Thyroid gland (tissue), 4 donors: ENCODE measurements around the gene CARNS1. TPM values are rescaled to one million over a fixed set of nuclear protein-coding genes. Genes with fewer than 3 reads are reported as not detected.
A peak's percentile ranks its signal among the peaks of the same experiment; 100 is the strongest.

ENCODE experiments used
- DNase-seq, 2 donors: peaks; one replicate each; pipeline ENCODE4 v3.0.0-alpha.2; 2019
- H3K27ac ChIP-seq, 3 donors: fragments of 200-600 bp; sonication (generic); 1 replicate in 2 of 3; 2 replicates in 1 of 3; pipeline ENCODE4 v1.5.1; 2016 to 2019; ENCODE audit warnings: mild to moderate bottlenecking in 1 of 3, moderate library complexity in 1 of 3
- H3K27me3 ChIP-seq: fragments of 200-600 bp; sonication (generic); one replicate; pipeline ENCODE4 v1.5.1; 2019
- H3K36me3 ChIP-seq, 2 donors: fragments of 200-600 bp; sonication (generic); one replicate each; pipeline ENCODE4 v1.5.1; 2016 to 2019
- H3K4me1 ChIP-seq, 2 donors: fragments of 200-600 bp; sonication (generic); one replicate each; pipeline ENCODE4 v1.5.1; 2017 to 2019
- H3K4me3 ChIP-seq, 3 donors: fragments of 200-600 bp; sonication (generic); replicated peaks in 1 of 3; 1 replicate in 2 of 3; 2 replicates in 1 of 3; pipeline ENCODE4 v1.5.1; 2016; ENCODE audit warnings: mild to moderate bottlenecking in 1 of 3
- H3K9me3 ChIP-seq: fragments of 200-600 bp; sonication (generic); one replicate; pipeline ENCODE4 v1.5.1; 2017
- CTCF ChIP-seq, 6 experiments: fragments of 200-600 bp in 3 of 6; fragments of 450-650 bp in 3 of 6; sonication (generic) in 3 of 6; IDR thresholded peaks; one replicate each; pipeline ENCODE4 v1.5.1; 2016 to 2019; ENCODE audit warnings: antibody characterized with exemption in 6 of 6, mild to moderate bottlenecking in 2 of 6, inconsistent platforms in 1 of 6, moderate library complexity in 1 of 6
- POLR2A ChIP-seq, 2 donors: fragments of 450-650 bp; IDR thresholded peaks; one replicate each; pipeline ENCODE4 v1.6.1; 2017; ENCODE audit warnings: antibody characterized with exemption in 2 of 2, mild to moderate bottlenecking in 2 of 2, moderate library complexity in 1 of 2
- WGBS, 2 donors: methylation state at CpG; one replicate each; pipeline ENCODE4 v1.1.5; 2017; 5-methylcytosine and 5-hydroxymethylcytosine counted together
- intact Hi-C: fragments of 100-400 bp; cut with DNase I; formaldehyde crosslinking; loops from one replicate; pipeline ENCODE4 v1.15.1; 2023
- total RNA-seq, 4 donors: library from RNA; depleted of rRNA; stranded (reverse); fragments of >200 nt; gene quantifications; one replicate each; pipeline ENCODE4 v1.2.3, GENCODE V29; 2016

Gene CARNS1
- total RNA-seq, 4 donors from 2014 or later: 3.8 to 9.8 (median 5.9) TPM

GRCh38 chr11:67393990-67394389, 21.5 kb upstream of the CARNS1 start:
- DNase-seq: peak; percentile 48 to 64
- intact Hi-C loops: loop anchor here (5.0 to 10.0 kb wide), 2 partner anchors 71 to 113 kb away; partner anchors contain the start of genes CDK2AP2, PITPNM1 and TMEM134
- Histone ChIP-seq H3K4me3 (no peak overlapping the region), H3K9me3 (no peaks in the 10 kb centered on the region), H3K27ac (no peak overlapping the region), H3K4me1 (peaks cover 4 to 20% of the 10 kb centered on the region in 2 donors), H3K27me3 (no peaks in the 10 kb centered on the region), H3K36me3 (peaks cover 18 to 19% of the 10 kb centered on the region in 2 donors)
- TF ChIP-seq POLR2A (IDR thresholded peaks at IDR 0.05) (no peak), CTCF (IDR thresholded peaks at IDR 0.05) (no peak)
- WGBS, 2 donors: 48 to 51% methylated on average over 5 of the region's 5 CpGs

- 89% methylated on average over 15 of the region's 19 CpGs for WGBS, 2 donors
- Histone ChIP-seq H3K27me3 (no peaks in the 10 kb centered on the region), H3K27ac (no peak overlapping the region), H3K36me3 (peaks cover 24 to 25% of the 10 kb centered on the region in 2 donors), H3K4me3 (no peak overlapping the region), H3K9me3 (no peaks in the 10 kb centered on the region), H3K4me1 (peaks cover 12 to 27% of the 10 kb centered on the region in 2 donors)
- DNase-seq: no peak
- intact Hi-C loops: loop anchor here (10.0 kb wide), 1 partner anchor 69 kb away; the partner anchor contains the start of gene TMEM134
- TF ChIP-seq CTCF (IDR thresholded peaks at IDR 0.05): no peak
- no peak for TF ChIP-seq POLR2A (IDR thresholded peaks at IDR 0.05)
These were observed 19.8 kb upstream of the CARNS1 start for GRCh38 chr11:67395555-67396258.

GRCh38 chr11:67396259-67396581, 19.3 kb upstream of the CARNS1 start:
- TF ChIP-seq POLR2A (IDR thresholded peaks at IDR 0.05) (no peak), CTCF (IDR thresholded peaks at IDR 0.05) (no peak)
- no peak for DNase-seq
- Histone ChIP-seq H3K27ac (no peak overlapping the region), H3K36me3 (peaks cover 24 to 25% of the 10 kb centered on the region in 2 donors), H3K9me3 (no peaks in the 10 kb centered on the region), H3K27me3 (no peaks in the 10 kb centered on the region), H3K4me3 (no peak overlapping the region), H3K4me1 (peaks cover 17 to 24% of the 10 kb centered on the region in 2 donors)
- intact Hi-C loops: loop anchor here (10.0 kb wide), 1 partner anchor 69 kb away; the partner anchor contains the start of gene TMEM134
- 87 to 95% methylated on average over 7 of the region's 7 CpGs for WGBS, 2 donors

- TF ChIP-seq POLR2A (IDR thresholded peaks at IDR 0.05): no peak
- no peak for TF ChIP-seq CTCF (IDR thresholded peaks at IDR 0.05)
- intact Hi-C loops: loop anchor here (10.0 kb wide), 1 partner anchor 68 kb away; the partner anchor contains the start of gene TMEM134
- DNase-seq: no peak
- Histone ChIP-seq H3K9me3 (no peaks in the 10 kb centered on the region), H3K4me1 (peaks cover 17 to 24% of the 10 kb centered on the region in 2 donors), H3K27me3 (no peaks in the 10 kb centered on the region), H3K4me3 (no peak overlapping the region), H3K27ac (no peak overlapping the region), H3K36me3 (peaks cover 24 to 25% of the 10 kb centered on the region in 2 donors)
- WGBS, 2 donors: 55 to 60% methylated on average over 11 to 12 of the region's 13 CpGs
These were observed 18.7 kb upstream of the CARNS1 start for GRCh38 chr11:67396587-67397389.
